Measurements from ENCODE around the gene RELN. TPM values are rescaled to one million over a fixed set of nuclear protein-coding genes. Genes with fewer than 3 reads are reported as not detected.

The RELN gene
- total RNA-seq, 1 experiment from 2014 or later = 0.48 TPM

- Histone ChIP-seq H3K9me3 (ENCODE audit: insufficient read depth, low read depth) (no peaks in the 10 kb centered on the region; the same call in 1 of the 2 replicates), H3K79me2 (ENCODE audit: low read depth) (no peaks in the 10 kb centered on the region), H3F3A (ENCODE audit: insufficient read depth, low read depth) (no peaks in the 10 kb centered on the region), H3K27me3 (ENCODE audit: insufficient read depth, low read depth) (no peaks in the 10 kb centered on the region), H4K20me1 (ENCODE audit: insufficient read depth) (no peaks in the 10 kb centered on the region), H3K4me3 (no peak overlapping the region), H3K36me3 (ENCODE audit: low read depth) (no peaks in the 10 kb centered on the region), H3K4me1 (replicated peaks; ENCODE audit: insufficient read depth) (no peaks in the 10 kb centered on the region), H2AFZ (no peak overlapping the region), H3K9me2 (ENCODE audit: insufficient read depth) (no peaks in the 10 kb centered on the region), H3K4me2 (no peak overlapping the region), H3K27ac (no peak overlapping the region)
- CTCF ChIA-PET = no interaction called here
- POLR2A ChIA-PET (ENCODE audit: unreplicated experiment) = no interaction called here
- intact Hi-C loops (cut with micrococcal nuclease; ENCODE audit: unreplicated experiment) = no loop called here
- no TSS peak for BruUV-seq (replicated peaks)
- no peak for DNase-seq
- TF ChIP-seq, protein P1, sequence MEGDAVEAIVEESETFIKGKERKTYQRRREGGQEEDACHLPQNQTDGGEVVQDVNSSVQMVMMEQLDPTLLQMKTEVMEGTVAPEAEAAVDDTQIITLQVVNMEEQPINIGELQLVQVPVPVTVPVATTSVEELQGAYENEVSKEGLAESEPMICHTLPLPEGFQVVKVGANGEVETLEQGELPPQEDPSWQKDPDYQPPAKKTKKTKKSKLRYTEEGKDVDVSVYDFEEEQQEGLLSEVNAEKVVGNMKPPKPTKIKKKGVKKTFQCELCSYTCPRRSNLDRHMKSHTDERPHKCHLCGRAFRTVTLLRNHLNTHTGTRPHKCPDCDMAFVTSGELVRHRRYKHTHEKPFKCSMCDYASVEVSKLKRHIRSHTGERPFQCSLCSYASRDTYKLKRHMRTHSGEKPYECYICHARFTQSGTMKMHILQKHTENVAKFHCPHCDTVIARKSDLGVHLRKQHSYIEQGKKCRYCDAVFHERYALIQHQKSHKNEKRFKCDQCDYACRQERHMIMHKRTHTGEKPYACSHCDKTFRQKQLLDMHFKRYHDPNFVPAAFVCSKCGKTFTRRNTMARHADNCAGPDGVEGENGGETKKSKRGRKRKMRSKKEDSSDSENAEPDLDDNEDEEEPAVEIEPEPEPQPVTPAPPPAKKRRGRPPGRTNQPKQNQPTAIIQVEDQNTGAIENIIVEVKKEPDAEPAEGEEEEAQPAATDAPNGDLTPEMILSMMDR (conservative IDR thresholded peaks at IDR 0.05) = no peak
- no peak for TF ChIP-seq EZH2 (IDR thresholded peaks at IDR 0.05; ENCODE audit: low read depth)
Measured at GRCh38 chr7:103686763-103687162, 302.7 kb downstream of the RELN start.

- Histone ChIP-seq H3F3A (ENCODE audit: insufficient read depth, low read depth) (no peaks in the 10 kb centered on the region), H4K20me1 (ENCODE audit: insufficient read depth) (no peaks in the 10 kb centered on the region), H2AFZ (no peak overlapping the region), H3K9me3 (ENCODE audit: insufficient read depth, low read depth) (no peaks in the 10 kb centered on the region), H3K27ac (no peak overlapping the region), H3K4me3 (no peak overlapping the region), H3K4me2 (no peak overlapping the region), H3K27me3 (ENCODE audit: insufficient read depth, low read depth) (no peaks in the 10 kb centered on the region), H3K9me2 (ENCODE audit: insufficient read depth) (no peaks in the 10 kb centered on the region; the same call in 1 of the 2 replicates), H3K4me1 (replicated peaks; ENCODE audit: insufficient read depth) (no peaks in the 10 kb centered on the region), H3K79me2 (ENCODE audit: low read depth) (no peaks in the 10 kb centered on the region), H3K36me3 (ENCODE audit: low read depth) (no peaks in the 10 kb centered on the region)
- DNase-seq = no peak
- ChIA-PET POLR2A (ENCODE audit: unreplicated experiment) (no interaction called here), CTCF (no interaction called here)
- intact Hi-C loops (cut with micrococcal nuclease; ENCODE audit: unreplicated experiment) = no loop called here
- no TSS peak for BruUV-seq (replicated peaks)
- TF ChIP-seq, protein P1 (conservative IDR thresholded peaks at IDR 0.05) = no peak
- no peak for TF ChIP-seq EZH2 (IDR thresholded peaks at IDR 0.05; ENCODE audit: low read depth)
Measured at GRCh38 chr7:103686064-103686463, 303.4 kb downstream of the RELN start.

GRCh38 chr7:103685646-103686045 lies 303.8 kb downstream of the RELN start:
- no peaks in the 10 kb centered on the region for H4K20me1 ChIP-seq (ENCODE audit: insufficient read depth)
- no peak overlapping the region for H3K4me2 ChIP-seq
- no peaks in the 10 kb centered on the region for H3K4me1 ChIP-seq (replicated peaks; ENCODE audit: insufficient read depth)
- H3K9me2 ChIP-seq (ENCODE audit: insufficient read depth) = no peaks in the 10 kb centered on the region; the same call in 1 of the 2 replicates
- POLR2A ChIA-PET (ENCODE audit: unreplicated experiment) = no interaction called here
- CTCF ChIA-PET = no interaction called here
- H3F3A ChIP-seq (ENCODE audit: insufficient read depth, low read depth) = no peaks in the 10 kb centered on the region
- no peak overlapping the region for H3K4me3 ChIP-seq
- intact Hi-C loops (cut with micrococcal nuclease; ENCODE audit: unreplicated experiment) = no loop called here
- no peak for DNase-seq
- no peaks in the 10 kb centered on the region for H3K79me2 ChIP-seq (ENCODE audit: low read depth)
- no peaks in the 10 kb centered on the region for H3K27me3 ChIP-seq (ENCODE audit: insufficient read depth, low read depth)
- no peak for TF ChIP-seq EZH2 (IDR thresholded peaks at IDR 0.05; ENCODE audit: low read depth)
- TF ChIP-seq, protein P1 (conservative IDR thresholded peaks at IDR 0.05) = no peak
- H3K27ac ChIP-seq = no peak overlapping the region
- no peak overlapping the region for H2AFZ ChIP-seq
- no peaks in the 10 kb centered on the region for H3K36me3 ChIP-seq (ENCODE audit: low read depth)
- BruUV-seq (replicated peaks) = no TSS peak
- H3K9me3 ChIP-seq (ENCODE audit: insufficient read depth, low read depth) = no peaks in the 10 kb centered on the region
